Upper lobe of right lung (tissue), 1 donor: ENCODE results near the gene ATP6V1G2. TPM values are rescaled to one million over a fixed set of nuclear protein-coding genes. Genes with fewer than 3 reads are reported as not detected.

Source experiments
- ATAC-seq: fragments of 200-7000 bp; cut with Tn5 transposase; one replicate; pipeline ENCODE4 v1.9.1; 2020; ENCODE audit warnings: mild to moderate bottlenecking, moderate library complexity
- DNase-seq: peaks from one replicate; pipeline ENCODE4 v3.0.0-alpha.2; 2020
- H3K27ac ChIP-seq: fragments of 200-600 bp; one replicate; pipeline ENCODE4 v1.8.0; 2022
- H3K27me3 ChIP-seq: fragments of 200-600 bp; one replicate; pipeline ENCODE4 v1.8.0; 2022; ENCODE audit warnings: mild to moderate bottlenecking
- H3K36me3 ChIP-seq: fragments of 200-600 bp; one replicate; pipeline ENCODE4 v1.8.0; 2022
- H3K4me1 ChIP-seq: fragments of 200-600 bp; one replicate; pipeline ENCODE4 v1.8.0; 2022
- H3K4me3 ChIP-seq: fragments of 200-600 bp; one replicate; pipeline ENCODE4 v1.8.0; 2022; ENCODE audit warnings: mild to moderate bottlenecking
- H3K9me3 ChIP-seq: fragments of 200-600 bp; one replicate; pipeline ENCODE4 v1.8.0; 2022
- intact Hi-C: fragments of 100-400 bp; cut with DNase I; formaldehyde crosslinking; loops from one replicate; pipeline ENCODE4 v1.11.0; 2022
- total RNA-seq: library from RNA; stranded (reverse); fragmentation: NEBNext Ultra II Directional; extraction: Animal tissue kit (Norgen Biotek cat#: 25700); gene quantifications from one replicate; pipeline ENCODE4 v1.2.1, GENCODE V29; 2021
- TF ChIP-seq, protein P1 (sequence below): fragments of 200-600 bp; IDR thresholded peaks from one replicate; pipeline ENCODE4 v1.8.0; 2022; ENCODE audit warnings: antibody characterized with exemption
- donor health status: DM: no; HTN: yes; CAD: no; lungs with severe emphysema.

Gene ATP6V1G2
- total RNA-seq, 1 donor from 2014 or later = 0.75 TPM

DNA sequence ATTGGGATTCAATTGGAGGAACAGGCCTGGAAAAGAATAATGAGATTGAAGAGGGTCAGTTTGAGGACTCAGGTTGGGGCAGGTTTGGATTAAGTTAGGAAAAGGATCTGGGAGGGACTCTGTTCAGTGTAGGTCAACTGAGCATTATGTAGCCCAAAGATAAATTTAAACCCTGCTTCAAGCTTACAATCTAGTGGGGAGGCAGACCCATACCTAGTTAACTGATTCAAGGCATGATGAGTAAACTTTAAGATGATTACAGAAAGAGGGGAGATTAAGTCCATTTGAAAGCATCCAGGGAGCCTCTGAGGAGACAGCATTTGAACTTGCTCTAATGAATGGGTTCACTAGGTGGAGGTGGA, 14.3 kb upstream of the ATP6V1G2 start:
- H3K27ac ChIP-seq = peak overlapping the region; percentile 73
- no peaks in the 10 kb centered on the region for H3K9me3 ChIP-seq
- H3K27me3 ChIP-seq = no peaks in the 10 kb centered on the region
- ATAC-seq = no peak
- intact Hi-C loops = no loop called here
- peaks cover 26% of the 10 kb centered on the region for H3K36me3 ChIP-seq
- no peak overlapping the region for H3K4me3 ChIP-seq
- no peak for DNase-seq
- TF ChIP-seq, protein P1, sequence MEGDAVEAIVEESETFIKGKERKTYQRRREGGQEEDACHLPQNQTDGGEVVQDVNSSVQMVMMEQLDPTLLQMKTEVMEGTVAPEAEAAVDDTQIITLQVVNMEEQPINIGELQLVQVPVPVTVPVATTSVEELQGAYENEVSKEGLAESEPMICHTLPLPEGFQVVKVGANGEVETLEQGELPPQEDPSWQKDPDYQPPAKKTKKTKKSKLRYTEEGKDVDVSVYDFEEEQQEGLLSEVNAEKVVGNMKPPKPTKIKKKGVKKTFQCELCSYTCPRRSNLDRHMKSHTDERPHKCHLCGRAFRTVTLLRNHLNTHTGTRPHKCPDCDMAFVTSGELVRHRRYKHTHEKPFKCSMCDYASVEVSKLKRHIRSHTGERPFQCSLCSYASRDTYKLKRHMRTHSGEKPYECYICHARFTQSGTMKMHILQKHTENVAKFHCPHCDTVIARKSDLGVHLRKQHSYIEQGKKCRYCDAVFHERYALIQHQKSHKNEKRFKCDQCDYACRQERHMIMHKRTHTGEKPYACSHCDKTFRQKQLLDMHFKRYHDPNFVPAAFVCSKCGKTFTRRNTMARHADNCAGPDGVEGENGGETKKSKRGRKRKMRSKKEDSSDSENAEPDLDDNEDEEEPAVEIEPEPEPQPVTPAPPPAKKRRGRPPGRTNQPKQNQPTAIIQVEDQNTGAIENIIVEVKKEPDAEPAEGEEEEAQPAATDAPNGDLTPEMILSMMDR = no peak
- H3K4me1 ChIP-seq = peaks cover 51% of the 10 kb centered on the region

- peak overlapping the region; percentile 73 for H3K27ac ChIP-seq
- H3K4me3 ChIP-seq = no peak overlapping the region
- H3K4me1 ChIP-seq = peaks cover 51% of the 10 kb centered on the region
- H3K9me3 ChIP-seq = no peaks in the 10 kb centered on the region
- TF ChIP-seq, protein P1 = no peak
- ATAC-seq (peak; percentile 70), DNase-seq (peak; percentile 73)
- H3K36me3 ChIP-seq = peaks cover 26% of the 10 kb centered on the region
- no peaks in the 10 kb centered on the region for H3K27me3 ChIP-seq
- intact Hi-C loops = no loop called here
These were observed 13.7 kb upstream of the ATP6V1G2 start for GRCh38 chr6:31559958-31560696.

DNA sequence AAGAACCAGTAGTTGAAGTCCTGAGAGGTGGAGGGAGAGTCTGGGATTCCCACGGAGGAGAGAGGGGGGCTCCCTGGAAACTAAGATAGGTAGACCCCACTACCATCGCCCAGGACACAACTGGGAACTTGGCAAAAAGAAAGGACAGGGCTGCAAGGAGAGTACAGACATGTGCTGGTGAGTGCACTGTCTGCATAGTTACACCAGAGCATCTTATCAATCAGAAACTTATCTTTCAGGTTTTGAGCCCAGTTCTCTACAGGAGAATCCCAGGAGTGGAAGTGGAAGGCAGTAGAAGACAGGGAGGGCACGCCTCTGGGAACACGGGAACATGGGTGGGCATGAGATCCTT, 13.2 kb upstream of the ATP6V1G2 start:
- no peak overlapping the region for H3K4me3 ChIP-seq

DNA sequence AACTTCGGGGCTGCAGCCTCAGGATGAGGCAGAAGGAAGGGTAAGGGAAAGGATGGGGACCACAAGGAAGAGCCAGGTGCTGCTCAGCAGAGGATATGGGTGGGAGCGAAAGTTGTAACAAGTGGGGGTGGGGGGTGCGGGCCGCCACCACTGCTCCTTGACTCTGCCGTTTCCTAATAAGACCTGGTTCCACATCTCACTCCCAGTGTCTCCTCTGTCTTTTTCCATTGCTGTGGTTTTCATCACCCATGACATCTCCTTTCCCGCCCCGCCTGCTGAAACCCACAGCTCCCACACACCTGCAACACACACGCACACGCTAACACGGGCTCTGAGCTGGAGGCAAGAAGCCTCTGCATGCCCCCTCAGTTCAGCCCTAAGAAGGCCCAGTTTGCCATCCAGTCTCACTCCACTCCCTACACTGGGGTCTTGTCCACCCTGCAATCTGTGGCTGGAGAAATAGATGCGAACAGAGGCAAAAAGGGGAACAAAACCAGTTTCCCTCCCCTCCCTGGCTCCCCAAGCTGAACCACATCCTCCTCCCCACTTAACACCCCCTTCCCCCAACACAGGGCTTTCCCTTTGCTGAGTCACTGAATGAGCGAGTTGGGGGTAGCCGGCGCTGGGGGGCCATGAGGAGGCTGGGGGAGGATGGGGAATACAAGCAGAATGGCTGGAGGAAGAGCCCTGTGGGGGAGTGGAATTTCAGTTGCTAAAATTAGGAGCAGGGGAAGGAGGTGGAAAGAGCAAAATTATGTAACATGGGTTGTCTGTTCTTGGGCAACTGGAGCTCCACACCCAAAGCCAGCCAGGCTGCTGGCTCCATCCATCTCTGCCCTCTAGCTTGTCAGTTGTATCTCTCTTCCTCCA, 12.5 kb upstream of the ATP6V1G2 start:
- H3K27ac ChIP-seq = peak overlapping the region; percentile 73
- H3K27me3 ChIP-seq = no peaks in the 10 kb centered on the region
- peaks cover 34% of the 10 kb centered on the region for H3K36me3 ChIP-seq
- peak; percentile 74 for DNase-seq
- intact Hi-C loops = no loop called here
- no peak overlapping the region for H3K4me3 ChIP-seq
- H3K9me3 ChIP-seq = no peaks in the 10 kb centered on the region
- ATAC-seq = peak; percentile 85
- H3K4me1 ChIP-seq = peaks cover 51% of the 10 kb centered on the region
- TF ChIP-seq, protein P1 = no peak

More for the DNA sequence above, 13.2 kb upstream of the ATP6V1G2 start:
- Histone ChIP-seq H3K4me1 (peaks cover 51% of the 10 kb centered on the region), H3K27ac (peak overlapping the region; percentile 73), H3K9me3 (no peaks in the 10 kb centered on the region), H3K27me3 (no peaks in the 10 kb centered on the region), H3K36me3 (peaks cover 27% of the 10 kb centered on the region)
- TF ChIP-seq, protein P1 = no peak
- DNase-seq = no peak
- ATAC-seq = no peak
- intact Hi-C loops = no loop called here

DNA sequence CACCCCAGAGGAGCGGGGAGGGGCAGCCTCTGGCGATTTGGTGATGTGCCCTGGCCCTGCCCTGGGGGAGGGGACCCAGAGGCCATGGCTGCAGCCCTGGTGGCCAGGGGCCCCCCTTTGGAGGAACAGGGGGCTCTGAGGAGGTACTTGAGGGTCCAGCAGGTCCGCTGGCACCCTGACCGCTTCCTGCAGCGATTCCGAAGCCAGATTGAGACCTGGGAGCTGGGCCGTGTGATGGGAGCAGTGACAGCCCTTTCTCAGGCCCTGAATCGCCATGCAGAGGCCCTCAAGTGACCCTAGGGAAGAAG, 11.9 kb upstream of the ATP6V1G2 start:
- DNase-seq (no peak), ATAC-seq (no peak)
- no peaks in the 10 kb centered on the region for H3K27me3 ChIP-seq
- H3K27ac ChIP-seq = peak overlapping the region; percentile 73
- TF ChIP-seq, protein P1 = no peak
- no peak overlapping the region for H3K4me3 ChIP-seq
- H3K4me1 ChIP-seq = peaks cover 51% of the 10 kb centered on the region
- peaks cover 38% of the 10 kb centered on the region for H3K36me3 ChIP-seq
- H3K9me3 ChIP-seq = no peaks in the 10 kb centered on the region
- intact Hi-C loops = no loop called here
